GM12878 (cell line): ENCODE results near the gene GOSR1.

Experiments used
- E2F4 ChIP-seq: IDR thresholded peaks from 2 replicates; pipeline ENCODE4 v1.6.1; 2012; ENCODE audit warnings: low read depth, low read length, improper control_type of control experiment
- USF2 ChIP-seq: IDR thresholded peaks from 2 replicates; pipeline ENCODE4 v1.6.1; 2011; ENCODE audit warnings: low read depth, low read length, improper control_type of control experiment, borderline replicate concordance
- ZNF622 ChIP-seq: fragments of 450-650 bp; IDR thresholded peaks from 2 replicates; pipeline ENCODE4 v1.6.1; 2017; ENCODE audit warnings: mild to moderate bottlenecking, inconsistent platforms

- TF ChIP-seq E2F4 (no peak), USF2 (no peak), ZNF622 (no peak)
Measured at GRCh38 chr17:30505868-30506417, 28.7 kb downstream of the GOSR1 start.
